T-helper 9 cell (primary cell): ENCODE measurements around the gene ZAR1.

ENCODE experiments used
- DNase-seq: peaks from one replicate; pipeline ENCODE4 v3.0.0-alpha.2; 2020

The ZAR1 gene

DNA sequence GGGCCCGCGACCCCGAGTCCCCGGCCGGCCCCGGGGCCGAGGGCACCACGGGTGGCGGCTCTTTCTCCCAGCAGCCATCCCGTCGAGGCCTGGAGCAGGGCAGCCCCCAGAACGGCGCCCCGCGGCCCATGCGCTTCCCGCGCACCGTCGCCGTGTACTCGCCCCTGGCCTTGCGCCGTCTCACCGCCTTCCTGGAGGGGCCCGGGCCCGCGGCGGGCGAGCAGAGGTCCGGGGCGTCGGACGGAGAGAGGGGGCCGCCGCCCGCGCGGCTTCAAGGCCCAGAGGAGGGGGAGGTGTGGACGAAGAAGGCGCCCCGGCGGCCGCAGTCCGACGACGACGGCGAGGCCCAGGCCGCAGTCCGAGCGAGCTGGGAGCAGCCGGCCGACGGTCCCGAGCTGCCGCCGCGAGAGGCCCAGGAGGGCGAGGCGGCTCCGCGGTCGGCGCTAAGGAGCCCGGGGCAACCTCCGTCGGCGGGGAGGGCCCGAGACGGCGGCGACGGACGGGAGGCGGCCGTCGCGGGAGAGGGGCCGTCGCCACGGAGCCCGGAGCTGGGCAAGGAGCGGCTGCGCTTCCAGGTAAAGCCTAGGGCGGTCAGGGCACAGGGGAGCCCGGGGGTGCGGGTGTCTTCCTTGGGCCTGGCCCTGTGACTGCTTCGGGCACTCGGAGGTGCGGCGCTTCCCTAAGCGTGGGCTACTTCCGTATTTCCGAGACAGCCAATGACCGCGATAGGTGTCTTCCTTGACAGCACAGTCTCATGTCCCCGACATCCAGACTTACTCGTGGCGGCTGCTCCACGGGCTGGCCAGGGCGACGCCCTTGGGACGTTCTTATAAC lies 845 bp downstream of the ZAR1 start:
- DNase-seq: no peak

DNA sequence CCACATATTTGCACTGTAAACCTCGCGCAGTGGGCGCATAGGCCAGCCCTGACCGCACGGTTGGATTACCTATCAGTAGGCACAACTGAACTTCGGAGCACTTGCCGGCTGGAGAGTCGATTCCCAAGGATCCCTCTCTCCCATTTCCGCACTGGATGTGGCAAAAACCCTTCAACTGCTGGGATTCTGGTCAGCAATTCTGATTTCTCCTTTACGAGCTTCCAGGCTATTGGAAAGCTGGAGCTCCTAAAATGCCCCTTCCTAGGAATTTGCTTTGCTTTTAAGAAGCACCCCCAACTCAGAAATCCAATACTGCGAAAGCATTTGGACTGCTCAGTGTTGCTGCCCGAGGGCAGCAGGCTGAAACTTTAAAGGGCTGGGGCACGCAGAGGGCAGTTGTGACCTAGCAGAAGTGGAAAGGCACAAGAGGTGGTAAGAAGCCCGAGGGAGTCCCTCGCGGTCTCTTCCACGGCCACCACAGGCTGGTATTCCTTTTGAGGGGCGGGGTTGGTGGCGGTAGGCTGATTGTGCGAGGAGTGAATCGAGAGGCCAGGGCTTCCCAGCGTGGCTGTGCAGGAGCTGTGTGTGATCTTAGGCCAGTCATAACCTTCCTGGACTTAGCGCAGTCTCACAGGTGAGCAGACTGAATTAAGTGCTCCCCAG lies 1.6 kb downstream of the ZAR1 start:
- no peak for DNase-seq

DNA sequence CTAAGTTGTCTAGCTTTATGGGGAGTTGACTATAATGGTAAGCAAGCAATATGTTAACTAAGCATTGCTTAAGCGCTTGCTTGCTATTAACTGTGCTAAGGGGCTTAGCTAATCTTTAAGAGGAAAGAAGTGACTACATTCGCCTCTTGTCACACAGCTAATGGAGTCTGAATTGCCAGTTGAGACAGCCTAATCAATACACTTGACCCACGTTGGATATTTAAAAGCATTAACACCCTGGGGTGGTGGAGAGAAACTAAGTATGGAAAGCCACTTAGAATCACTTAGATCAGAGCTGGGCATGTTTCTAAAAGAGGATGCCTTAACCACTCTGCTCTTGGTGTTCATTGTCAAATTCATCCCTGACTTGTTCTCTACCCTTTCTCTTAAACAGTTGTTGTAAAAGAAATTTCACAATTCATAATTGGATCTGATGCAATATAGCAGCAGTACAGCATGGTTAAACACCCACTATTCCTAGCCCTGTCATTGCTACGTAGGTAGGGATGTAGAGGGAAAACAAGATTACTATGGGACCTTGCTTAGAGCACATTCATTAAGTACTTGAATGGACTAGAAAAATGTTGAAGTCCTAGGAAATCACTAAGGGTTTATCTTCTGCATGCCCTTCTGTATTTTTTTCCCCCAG lies 3.5 kb downstream of the ZAR1 start:
- no peak for DNase-seq

DNA sequence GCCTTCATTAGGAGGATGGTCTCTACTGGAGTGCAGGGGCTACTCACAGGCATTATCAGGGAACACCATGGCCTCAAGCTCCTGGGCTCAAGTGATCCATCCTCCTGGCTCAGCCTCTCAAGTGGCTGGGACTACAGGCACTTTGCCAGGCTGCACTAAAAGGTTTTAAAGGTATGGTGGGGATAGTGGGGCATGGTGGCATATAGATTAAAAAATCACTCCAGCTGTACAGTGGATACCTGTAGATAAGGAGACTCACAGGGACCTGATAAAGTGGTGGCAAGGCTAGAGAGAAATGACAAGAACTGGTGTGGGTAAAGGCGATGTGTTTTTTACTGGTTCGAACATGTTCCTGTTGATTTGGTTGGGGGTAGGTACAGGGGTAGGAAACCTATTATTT lies 5.9 kb downstream of the ZAR1 start:
- no peak for DNase-seq

DNA sequence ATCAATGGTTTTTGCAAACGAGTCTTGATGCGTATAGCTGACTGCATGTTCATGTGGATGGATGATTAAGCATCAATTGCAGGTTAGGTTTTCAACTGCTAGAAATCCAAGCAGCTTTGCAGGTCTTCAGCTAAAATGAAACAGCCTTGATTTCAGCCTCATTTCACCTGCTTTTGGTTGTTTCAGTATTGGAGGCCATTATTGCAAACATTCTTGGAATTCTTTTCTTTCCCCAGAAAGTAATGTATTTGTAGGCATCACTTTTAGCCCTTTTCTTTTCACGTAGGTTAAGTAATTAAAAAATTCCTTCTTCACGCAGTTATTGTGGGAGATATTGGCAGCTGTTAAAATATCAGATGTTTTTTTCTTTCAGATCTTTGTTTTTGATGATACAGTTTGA lies 8.8 kb downstream of the ZAR1 start:
- DNase-seq: no peak

DNA sequence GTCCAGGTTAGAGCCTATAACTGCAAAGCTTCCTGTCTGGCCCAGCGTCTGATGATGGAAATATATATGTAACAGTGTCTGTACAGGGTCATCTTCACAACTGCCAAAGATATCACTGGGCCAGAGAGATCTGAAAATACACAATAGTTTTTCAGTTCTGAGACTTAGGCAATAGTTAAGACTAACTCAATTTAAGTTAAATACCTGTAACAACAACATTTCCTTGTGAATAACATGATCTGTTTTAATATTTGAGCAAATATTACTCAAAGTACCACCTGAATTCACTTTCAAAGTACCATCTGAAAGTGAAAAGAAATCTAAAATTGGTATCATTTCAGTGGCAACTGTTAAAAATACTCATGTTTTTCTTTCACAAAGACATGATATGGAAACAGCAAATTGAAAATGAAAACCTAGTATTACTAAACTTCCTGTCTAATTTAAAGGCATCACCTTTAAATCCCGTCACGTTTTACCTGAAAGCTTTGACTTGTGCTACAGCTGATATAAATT lies 9.6 kb downstream of the ZAR1 start:
- DNase-seq: no peak

DNA sequence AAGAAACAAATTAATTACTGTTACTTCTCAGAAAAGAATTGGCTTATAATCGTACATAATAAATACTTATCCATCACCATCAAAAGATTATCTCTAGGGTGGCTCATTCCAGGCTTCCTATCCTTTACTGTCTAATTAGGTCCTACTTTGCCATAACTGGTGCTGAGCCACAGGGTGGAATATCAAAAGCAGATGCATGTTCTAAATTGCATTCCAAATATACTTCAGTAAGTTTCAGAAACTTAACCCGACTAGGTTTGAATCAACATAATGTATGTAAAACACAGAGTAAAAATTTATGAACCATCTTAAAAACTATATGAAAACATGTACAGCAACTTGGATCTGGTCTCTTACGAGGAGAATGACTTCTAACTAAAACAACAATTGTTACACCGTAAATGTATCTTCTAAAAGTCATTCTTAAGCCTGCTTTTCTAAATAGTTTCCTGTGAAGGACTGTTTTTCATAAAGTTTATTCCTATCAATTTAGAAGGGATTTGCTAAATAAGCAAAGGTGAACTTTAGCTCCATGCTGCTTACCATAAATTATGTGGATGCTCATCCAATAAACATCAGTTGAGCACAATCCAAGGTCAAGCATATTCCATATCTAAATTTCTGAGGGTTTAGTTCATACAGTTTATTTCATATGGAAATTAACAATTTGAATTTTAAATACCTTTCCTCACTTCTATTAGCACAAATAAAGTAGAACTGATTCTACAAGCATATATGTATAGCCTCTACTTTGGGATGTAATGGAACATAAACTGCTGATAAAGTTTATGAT lies 13.4 kb downstream of the ZAR1 start:
- DNase-seq: no peak

DNA sequence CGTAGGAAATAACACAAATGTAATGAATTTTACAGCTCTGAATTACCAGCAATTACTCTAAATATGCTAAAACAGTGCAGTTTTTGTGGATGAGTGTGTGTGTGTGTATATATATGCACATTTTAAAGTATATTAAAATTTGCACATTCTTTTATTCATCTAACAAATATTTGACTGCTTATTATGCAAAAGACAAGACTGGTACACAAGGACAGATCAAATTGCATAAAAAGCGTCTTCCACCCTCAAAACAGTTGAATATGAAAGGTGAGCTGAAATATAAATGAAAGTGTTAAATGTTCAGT lies 13.9 kb downstream of the ZAR1 start:
- no peak for DNase-seq

DNA sequence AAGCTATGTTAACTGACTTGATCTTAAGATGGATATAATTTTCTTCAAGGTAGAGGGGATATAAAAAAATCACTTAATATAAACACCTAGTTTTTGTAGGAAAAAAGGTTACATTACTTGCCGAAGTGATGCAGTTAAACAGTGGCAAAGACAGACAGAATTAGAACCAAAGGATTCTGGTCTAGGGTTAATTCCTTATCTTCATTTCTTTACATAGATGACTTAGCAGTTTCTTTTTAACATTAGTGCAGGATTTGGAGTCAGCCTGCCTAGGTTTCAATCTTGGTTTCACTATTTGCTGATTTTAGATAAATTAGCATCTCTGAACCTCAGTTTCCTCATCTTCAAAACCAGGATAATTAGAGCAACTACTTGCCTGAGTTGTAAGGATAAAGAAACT lies 14.3 kb downstream of the ZAR1 start:
- DNase-seq: no peak

DNA sequence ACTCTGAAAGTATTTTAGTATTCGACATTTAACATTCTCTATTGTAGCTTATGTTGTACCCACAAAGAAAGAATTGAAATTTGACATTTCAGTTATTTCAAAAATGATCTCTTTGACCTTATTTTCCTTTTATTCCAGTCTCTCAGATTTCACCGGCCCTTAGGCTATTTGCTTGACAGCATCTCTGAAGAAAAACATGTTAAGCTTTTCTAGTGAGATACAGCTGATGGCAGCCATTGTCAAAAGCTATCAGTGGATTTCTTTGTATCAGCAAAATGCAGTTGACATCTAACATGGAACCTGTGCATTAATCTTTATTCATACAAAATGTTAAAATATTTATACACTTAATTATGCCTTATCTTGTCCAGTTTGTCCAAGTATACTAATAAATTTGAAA lies 16.7 kb downstream of the ZAR1 start:
- DNase-seq: no peak

DNA sequence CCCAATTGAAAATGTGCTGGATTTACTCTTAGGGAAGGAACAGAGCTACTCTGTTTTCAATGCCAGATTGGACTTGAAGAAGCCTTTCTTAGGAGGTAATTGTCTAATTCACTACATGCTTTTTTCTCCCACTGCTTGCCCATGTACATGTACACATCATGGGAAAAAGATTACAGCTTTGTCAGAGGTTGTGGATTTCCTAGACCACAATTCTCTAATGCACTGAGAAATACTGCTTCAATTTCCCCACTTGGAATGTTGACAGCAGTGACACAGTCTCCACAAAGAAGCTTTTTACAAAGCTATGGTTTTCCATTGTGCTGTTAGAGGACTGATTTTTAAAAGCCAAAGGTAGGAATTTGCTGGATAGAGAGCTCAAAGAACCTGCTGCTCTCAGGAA lies 19.5 kb downstream of the ZAR1 start:
- DNase-seq: no peak

DNA sequence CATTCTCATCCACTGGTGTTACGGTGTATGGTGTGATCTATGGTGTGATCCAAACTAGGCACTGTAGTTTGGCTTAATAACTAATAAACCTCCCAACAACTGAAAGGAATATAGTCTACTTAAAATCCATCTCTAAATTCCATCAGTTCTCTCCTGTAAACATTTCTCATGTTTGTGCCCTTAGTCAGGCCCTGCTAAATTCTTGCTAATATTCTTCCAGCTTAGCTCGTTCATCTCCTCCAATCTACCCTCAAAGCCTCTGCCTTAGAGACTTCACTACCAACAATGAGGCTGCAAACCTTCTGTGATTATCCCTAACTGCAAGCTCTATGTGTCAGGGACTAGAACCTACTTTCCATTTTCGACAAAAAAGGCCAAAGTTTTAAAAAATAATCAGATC lies 28.1 kb downstream of the ZAR1 start:
- no peak for DNase-seq

DNA sequence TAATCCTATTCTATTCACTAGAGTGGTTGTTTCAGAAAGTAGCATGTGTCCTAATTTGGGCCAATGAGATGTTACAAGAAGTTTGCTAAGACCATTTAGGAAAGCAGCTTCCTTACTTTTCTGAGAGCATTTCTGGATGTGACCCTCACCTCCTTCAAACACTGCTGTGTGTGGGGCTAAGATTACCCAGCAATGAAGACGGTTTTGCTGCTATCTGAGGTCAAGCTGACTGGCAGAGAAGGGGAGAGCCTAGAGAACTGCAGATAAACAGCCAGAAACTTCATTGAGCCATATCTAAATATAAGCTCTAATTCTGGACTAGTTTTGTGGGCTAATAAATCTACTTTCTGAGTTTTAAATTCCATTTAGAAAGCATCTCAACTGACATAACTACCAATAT lies 36.4 kb downstream of the ZAR1 start:
- no peak for DNase-seq

DNA sequence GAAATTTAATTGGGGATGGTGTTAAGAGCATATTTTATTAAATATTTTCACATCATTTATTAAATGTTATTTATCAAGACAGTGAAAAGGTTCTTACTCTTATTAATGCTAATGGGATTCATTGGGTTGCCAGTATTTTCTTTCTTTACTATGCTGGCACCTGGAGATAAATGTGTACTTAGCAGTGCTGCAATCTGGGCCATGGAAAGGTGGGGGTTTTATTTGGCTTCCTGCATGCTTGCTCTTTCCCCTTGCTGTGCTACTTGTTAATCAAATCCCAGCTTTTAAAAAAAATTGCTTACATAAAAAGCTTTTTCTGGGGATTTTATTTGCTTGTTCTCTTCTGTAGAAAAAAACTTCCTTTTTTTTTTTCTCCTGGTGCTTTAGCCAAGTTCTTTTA lies 48.3 kb downstream of the ZAR1 start:
- DNase-seq: no peak

DNA sequence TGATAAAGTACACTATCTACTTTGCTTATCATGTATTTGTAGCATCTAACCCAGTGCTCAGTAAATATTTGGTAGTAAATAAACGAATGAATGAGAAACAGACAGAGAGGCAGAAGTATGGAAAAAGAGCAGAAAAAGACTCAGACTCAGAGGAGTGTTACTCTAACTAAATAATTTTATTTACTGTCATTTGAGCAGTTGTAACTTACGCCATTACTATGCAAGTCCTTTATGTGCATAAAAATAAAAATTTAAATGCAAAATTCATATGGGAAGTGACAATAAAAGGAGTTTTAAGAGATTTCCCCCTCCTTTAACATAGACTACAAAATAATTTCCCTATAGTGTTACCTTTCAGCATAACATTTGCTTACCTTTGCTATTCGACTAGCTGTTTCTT lies 49.5 kb downstream of the ZAR1 start:
- no peak for DNase-seq

DNA sequence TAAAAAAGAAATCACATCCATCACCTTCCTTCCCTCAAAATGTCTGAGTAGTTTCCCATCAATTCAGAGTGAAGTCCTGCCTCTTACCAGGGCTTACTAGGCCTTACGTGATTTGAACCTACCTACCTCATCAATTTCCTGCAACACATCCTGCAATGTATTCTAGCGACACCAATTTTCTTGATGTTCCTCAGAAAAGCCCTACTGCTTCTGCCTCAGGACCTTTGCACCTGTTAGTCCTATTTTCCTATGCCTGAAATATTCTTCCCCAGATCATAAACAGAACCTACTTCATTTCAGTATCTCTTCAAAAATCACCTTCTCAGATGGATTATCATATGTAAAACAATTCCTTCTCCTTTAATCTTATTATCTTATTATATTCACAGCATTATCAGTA lies 52.8 kb downstream of the ZAR1 start:
- DNase-seq: no peak

DNA sequence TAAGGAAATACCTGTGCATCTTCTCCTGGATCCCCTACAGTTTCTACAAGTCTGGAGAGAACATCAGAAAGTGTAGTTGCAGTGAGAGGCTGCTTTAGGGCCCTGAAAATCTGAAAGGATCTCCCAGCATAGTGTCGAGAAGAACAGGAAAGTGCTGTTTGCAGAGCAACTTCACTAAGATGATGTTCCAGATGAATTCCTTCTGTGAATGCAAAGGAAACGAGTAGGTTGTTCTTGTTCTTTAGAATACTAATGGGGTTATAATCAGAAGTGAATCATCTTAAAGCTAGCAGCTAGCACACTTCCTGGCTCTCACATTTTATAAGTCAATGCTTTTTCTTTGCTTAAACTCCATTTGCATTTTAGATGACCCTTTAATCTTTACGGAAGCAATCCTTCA lies 53.7 kb downstream of the ZAR1 start:
- no peak for DNase-seq
